HG03095 (cell line): ENCODE measurements around the gene DUSP6.

Experiments used
- ATAC-seq: cut with Tn5 transposase; IDR thresholded peaks from one replicate; pipeline ENCODE4 v1.9.1; 2021; ENCODE audit warnings: moderate library complexity; ENCODE audit not compliant: unreplicated experiment

Gene DUSP6

GRCh38 chr12:89333564-89334252 is 18.6 kb downstream of the DUSP6 start:
- no peak for ATAC-seq

- ATAC-seq = no peak
Observed at GRCh38 chr12:89328151-89329030, 23.9 kb downstream of the DUSP6 start.

GRCh38 chr12:89327486-89328094 is 24.7 kb downstream of the DUSP6 start:
- ATAC-seq = no peak

- no peak for ATAC-seq
Observed at GRCh38 chr12:89326239-89327040, 25.9 kb downstream of the DUSP6 start.

- ATAC-seq = no peak
Observed at GRCh38 chr12:89325495-89325894, 26.8 kb downstream of the DUSP6 start.

GRCh38 chr12:89324437-89324836 is 27.9 kb downstream of the DUSP6 start:
- no peak for ATAC-seq

GRCh38 chr12:89323568-89324218 is 28.6 kb downstream of the DUSP6 start:
- no peak for ATAC-seq

- no peak for ATAC-seq
Observed at GRCh38 chr12:89320735-89321134, 31.6 kb downstream of the DUSP6 start.

- ATAC-seq = no peak
Observed at GRCh38 chr12:89319606-89320005, 32.7 kb downstream of the DUSP6 start.

GRCh38 chr12:89319122-89319521 is 33.2 kb downstream of the DUSP6 start:
- no peak for ATAC-seq

- ATAC-seq = no peak
Observed at GRCh38 chr12:89316705-89317139, 35.6 kb downstream of the DUSP6 start.

GRCh38 chr12:89314060-89314761 is 38.1 kb downstream of the DUSP6 start:
- ATAC-seq = no peak

GRCh38 chr12:89311703-89312293 is 40.5 kb downstream of the DUSP6 start:
- no peak for ATAC-seq

- ATAC-seq = no peak
Observed at GRCh38 chr12:89309815-89310214, 42.5 kb downstream of the DUSP6 start.

GRCh38 chr12:89309440-89309802 is 42.9 kb downstream of the DUSP6 start:
- no peak for ATAC-seq

GRCh38 chr12:89307474-89308253 is 44.6 kb downstream of the DUSP6 start:
- ATAC-seq = no peak

GRCh38 chr12:89306827-89307473 is 45.4 kb downstream of the DUSP6 start:
- no peak for ATAC-seq

- no peak for ATAC-seq
Observed at GRCh38 chr12:89305373-89305772, 46.9 kb downstream of the DUSP6 start.
